Measurements from ENCODE around the gene EMB.
"Not testable (repeated sequence)": the region's sequence is repeated elsewhere in the genome, so short reads cannot be mapped to it uniquely, and the experiment has no call there.

- not testable (repeated sequence) for TF ChIP-seq CTCF (conservative IDR thresholded peaks at IDR 0.05; ENCODE audit: low read length); EZH2phosphoT487 (IDR thresholded peaks at IDR 0.05; ENCODE audit: borderline replicate concordance)
These were observed 17.8 kb downstream of the EMB start for GRCh38 chr5:50423100-50423799.

All from Loucy (cell line).